K562 (cell line): Measurements from ENCODE around the gene RBM28. TPM values are rescaled to one million over a fixed set of nuclear protein-coding genes. Genes with fewer than 3 reads are reported as not detected.

Experiments
- ATAC-seq: fragments of 200-7000 bp; cut with Tn5 transposase; 3 replicates; pipeline ENCODE4 v1.9.1; 2020; ENCODE audit warnings: moderate library complexity
- BruUV-seq: library from RNA; stranded (reverse); fragments of 400-500 nt; replicated peaks from 2 replicates; lab custom pipeline; 2021; lab: Mats Ljungman, UMichigan
- CTCF ChIA-PET: fragments of 300-600 bp; formaldehyde crosslinking; extraction: SDS; loops from one replicate; lab custom pipeline; 2021; ENCODE audit warnings: low intra/inter-chr PET ratio; lab: Yijun Ruan, JAX
- POLR2A ChIA-PET: fragments of 300-600, 350-650 bp; sonication (Branson Sonifier 250); formaldehyde crosslinking; extraction: SDS; loops from one replicate; lab custom pipeline; 2021; ENCODE audit warnings: antibody characterized with exemption, inconsistent platforms; lab: Yijun Ruan, JAX
- DNase-seq, 4 experiments: peaks; one replicate each; pipeline versions ENCODE4 v3.0.0 to v3.0.0-alpha.2; 2011 to 2018; ENCODE audit warnings: low spot score in 3 of 4, mixed read lengths in 3 of 4; ENCODE audit errors: extremely low read depth in 1 of 4
- FAIRE-seq: peaks from 2 replicates; lab custom pipeline; 2011; peaks lifted over from hg19 to GRCh38; lab: Jason Lieb, UNC
- H2AFZ ChIP-seq: 2 replicates; pipeline ENCODE4 v1.6.0; 2011; ENCODE audit warnings: low read depth, low read length, control low read depth, inconsistent platforms
- H3K27ac ChIP-seq: fragments of 200-600 bp; 3 replicates; pipeline ENCODE4 v1.8.0; 2011; ENCODE audit warnings: low read depth, mild to moderate bottlenecking, control low read depth, inconsistent platforms, low read length, moderate library complexity, mixed read lengths; ENCODE audit errors: extremely low read depth
- H3K27me3 ChIP-seq, 2 experiments: fragments of 300-600 bp in 1 of 2; 2 replicates in 1 of 2; 3 replicates in 1 of 2; pipeline versions ENCODE4 v1.6.0 to v1.8.0; 2011; ENCODE audit warnings: inconsistent platforms in 2 of 2, low read length in 2 of 2, mild to moderate bottlenecking in 1 of 2, mixed read lengths in 1 of 2, moderate library complexity in 1 of 2; ENCODE audit not compliant: control insufficient read depth in 2 of 2, insufficient read depth in 2 of 2
- H3K36me3 ChIP-seq: fragments of 300-600 bp; 3 replicates; pipeline ENCODE4 v1.8.0; 2011; ENCODE audit warnings: mild to moderate bottlenecking, low read length, inconsistent platforms; ENCODE audit not compliant: control insufficient read depth, insufficient read depth
- H3K4me1 ChIP-seq, 2 experiments: fragments of 200-600 bp in 1 of 2; replicated peaks in 1 of 2; 2 replicates in 1 of 2; 3 replicates in 1 of 2; pipeline versions ENCODE4 v1.5.1 to v1.8.0; 2011; ENCODE audit warnings: inconsistent platforms in 2 of 2, low read length in 2 of 2, mild to moderate bottlenecking in 1 of 2, mixed read lengths in 1 of 2, moderate library complexity in 1 of 2; ENCODE audit not compliant: control insufficient read depth in 2 of 2, insufficient read depth in 2 of 2
- H3K4me2 ChIP-seq: 2 replicates; pipeline ENCODE4 v1.6.1; 2011; ENCODE audit warnings: low read length, control low read depth, inconsistent platforms, mixed read lengths; ENCODE audit not compliant: insufficient read depth
- H3K4me3 ChIP-seq: fragments of 200-600 bp; sonication (generic), shearing (Covaris generic); 2 replicates; pipeline ENCODE4 v1.5.1; 2016; ENCODE audit warnings: control low read depth, inconsistent platforms
- H3K79me2 ChIP-seq: fragments of 200-600 bp; 3 replicates; pipeline ENCODE4 v1.8.0; 2011; ENCODE audit warnings: low read length, inconsistent platforms; ENCODE audit not compliant: control insufficient read depth, insufficient read depth
- H3K9ac ChIP-seq, 2 experiments: 2 replicates each; pipeline versions ENCODE4 v1.6.0 to v1.6.1; 2011; ENCODE audit warnings: low read depth in 2 of 2, low read length in 2 of 2, control low read depth in 1 of 2, inconsistent platforms in 1 of 2, mild to moderate bottlenecking in 1 of 2, mixed read lengths in 1 of 2; ENCODE audit not compliant: insufficient read depth in 1 of 2
- H3K9me1 ChIP-seq: one replicate; pipeline ENCODE4 v1.6.0; 2011; ENCODE audit warnings: inconsistent platforms, mild to moderate bottlenecking, low read length, moderate library complexity; ENCODE audit not compliant: control insufficient read depth, insufficient read depth
- H3K9me3 ChIP-seq: replicated peaks from 2 replicates; pipeline ENCODE4 v1.5.1; 2011; ENCODE audit warnings: low read depth, low read length, inconsistent platforms; ENCODE audit not compliant: control insufficient read depth, insufficient read depth
- H4K20me1 ChIP-seq: replicated peaks from 2 replicates; pipeline ENCODE4 v1.6.1; 2011; ENCODE audit warnings: low read length, inconsistent platforms, mixed read lengths; ENCODE audit not compliant: control insufficient read depth, insufficient read depth
- ATF3 ChIP-seq, 2 experiments: fragments of 450-650 bp in 1 of 2; sonication (generic) in 1 of 2; formaldehyde crosslinking in 1 of 2; IDR thresholded peaks in 1 of 2; conservative IDR thresholded peaks in 1 of 2; 2 replicates each; pipeline versions ENCODE4 v1.6.1 to v1.8.1; 2016 to 2023; ENCODE audit warnings: mild to moderate bottlenecking in 2 of 2, moderate library complexity in 2 of 2, inconsistent platforms in 1 of 2, missing genetic modification reagents in 1 of 2
- CEBPG ChIP-seq, 3 experiments: fragments of 200-800 bp in 1 of 3; sonication (Bioruptor generic) in 1 of 3; sonication (generic) in 1 of 3; formaldehyde crosslinking in 1 of 3; IDR thresholded peaks in 2 of 3; conservative IDR thresholded peaks in 1 of 3; 2 replicates each; pipeline versions ENCODE4 v1.6.1 to v1.8.0; 2016 to 2022; ENCODE audit warnings: missing compliant biosample characterization in 2 of 3, missing genetic modification characterization in 2 of 3, mild to moderate bottlenecking in 1 of 3, missing genetic modification reagents in 1 of 3
- ETV6 ChIP-seq, 3 experiments: fragments of 150-350 bp in 1 of 3; sonication (generic) in 1 of 3; formaldehyde crosslinking in 1 of 3; IDR thresholded peaks; 2 replicates each; pipeline versions ENCODE4 v1.6.1 to v1.8.0; 2014 to 2022; ENCODE audit warnings: borderline replicate concordance in 2 of 3, low read depth in 2 of 3, antibody characterized with exemption in 1 of 3, low read length in 1 of 3, mild to moderate bottlenecking in 1 of 3, missing genetic modification reagents in 1 of 3
- NCOA1 ChIP-seq: fragments of 450-650 bp; IDR thresholded peaks from 2 replicates; pipeline ENCODE4 v1.6.1; 2016; ENCODE audit warnings: low read depth
- SMARCE1 ChIP-seq: fragments of 450-650 bp; IDR thresholded peaks from 2 replicates; pipeline ENCODE4 v1.7.1; 2016; ENCODE audit warnings: mild to moderate bottlenecking
- WGBS: fragments of 100-300 bp; shearing (Covaris generic); methylation state at CpG from one replicate; pipeline ENCODE4 v1.1.6; 2016; ENCODE audit warnings: low coverage, mixed read lengths; ENCODE audit not compliant: insufficient coverage; ENCODE audit errors: missing lambda C conversion rate; 5-methylcytosine and 5-hydroxymethylcytosine counted together
- in situ Hi-C: fragments of 300-500 bp; cut with MboI; formaldehyde crosslinking; loops from 4 replicates; pipeline ENCODE4 v1.15.0; 2018; ENCODE audit warnings: inconsistent platforms, mixed read lengths
- intact Hi-C: fragments of 100-400 bp; cut with micrococcal nuclease; formaldehyde crosslinking; loops from 2 replicates; pipeline ENCODE4 v1.14.2; 2022
- polyA plus RNA-seq, 8 experiments: library from polyadenylated mRNA; depleted of rRNA in 4 of 8; stranded (reverse) in 5 of 8; unstranded in 3 of 8; fragments of >200 nt; fragmentation: Nextera tagmentation in 2 of 8; fragmentation: Illumina TruSeq in 1 of 8; extraction: Ambion mirVana in 2 of 8; extraction: Trizol in 1 of 8; gene quantifications; 2 replicates each; pipeline versions ENCODE4 v1.2.1 to v1.2.3, GENCODE V29; 2011 to 2014; ENCODE audit warnings: inconsistent platforms in 1 of 8, missing spikeins in 1 of 8
- total RNA-seq, 7 experiments: library from RNA; depleted of rRNA in 6 of 7; stranded (reverse); fragments of >200 nt in 6 of 7; fragmentation: Illumina TruSeq in 2 of 7; extraction: Trizol in 2 of 7; gene quantifications; 2 replicates each; pipeline versions ENCODE4 v1.2.1 to v1.2.3, GENCODE V29; 2011 to 2021; ENCODE audit warnings: low replicate concordance in 1 of 7

Gene RBM28
- total and polyA plus RNA-seq, 9 of the 15 experiments (the other 6 are each of a cell fraction or from before 2014, with no cell fraction given), result 65.8 to 213 (median 138) TPM

GRCh38 chr7:128279124-128279713, 64.5 kb downstream of the RBM28 start:
- WGBS, result 3% methylated on average over 6 of the region's 6 CpGs
- H3K4me1 ChIP-seq, result no peaks in the 10 kb centered on the region
- no peak for TF ChIP-seq NCOA1
- TF ChIP-seq CEBPG (CRISPR knock-in tag; IDR thresholded peaks at IDR 0.05), result no peak
- TF ChIP-seq CEBPG (tag; conservative IDR thresholded peaks at IDR 0.05 in 1 of 2, IDR thresholded peaks at IDR 0.05 in 1 of 2), result peak in 1 of 2 experiments; percentile 37; a peak in 1 of 4 replicates
- TF ChIP-seq ATF3 (IDR thresholded peaks at IDR 0.05), result peak; percentile 62
- no peak for TF ChIP-seq ATF3 (CRISPR knock-in tag; conservative IDR thresholded peaks at IDR 0.05)
- no peak for TF ChIP-seq ETV6 (IDR thresholded peaks at IDR 0.05; ENCODE audit: borderline replicate concordance in 1 of 2, low read depth in 2 of 2, low read length in 1 of 2)
- TF ChIP-seq ETV6 (CRISPR knock-in tag; IDR thresholded peaks at IDR 0.05; ENCODE audit: borderline replicate concordance), result no peak
- no peak for TF ChIP-seq SMARCE1
- no peak overlapping the region for H3K4me2 ChIP-seq
- no peak overlapping the region for H2AFZ ChIP-seq
- H3K9me1 ChIP-seq, result no peaks in the 10 kb centered on the region
- DNase-seq (no peak), FAIRE-seq (no peak), ATAC-seq (no peak)
- in situ Hi-C loops, result no loop called here
- H4K20me1 ChIP-seq, result no peaks in the 10 kb centered on the region
- no peak overlapping the region for H3K27ac ChIP-seq
- ChIA-PET POLR2A (no interaction called here), CTCF (no interaction called here)
- H3K9me3 ChIP-seq, result peaks cover 7% of the 10 kb centered on the region
- H3K36me3 ChIP-seq, result no peaks in the 10 kb centered on the region
- intact Hi-C loops, result no loop called here
- no peak overlapping the region for H3K4me3 ChIP-seq
- H3K27me3 ChIP-seq, result peaks cover 14 to 26% of the 10 kb centered on the region in 2 experiments
- H3K9ac ChIP-seq, result no peak overlapping the region
- no peaks in the 10 kb centered on the region for H3K79me2 ChIP-seq
- no TSS peak for BruUV-seq
